Activated CD8-positive, alpha-beta memory T cell treated with anti-CD3 and anti-CD28 coated beads for 4 hours (primary cell): ENCODE measurements around the gene CD8B.

ENCODE experiments used
- DNase-seq, 2 donors: peaks; one replicate each; pipeline ENCODE4 v3.0.0-alpha.2; 2020; ENCODE audit warnings: low read depth in 2 of 2

The CD8B gene

GRCh38 chr2:86774862-86775261 is 86.8 kb downstream of the CD8B start:
- no peak for DNase-seq

- no peak for DNase-seq
Observed at GRCh38 chr2:86772611-86773010, 89.1 kb downstream of the CD8B start.

DNA sequence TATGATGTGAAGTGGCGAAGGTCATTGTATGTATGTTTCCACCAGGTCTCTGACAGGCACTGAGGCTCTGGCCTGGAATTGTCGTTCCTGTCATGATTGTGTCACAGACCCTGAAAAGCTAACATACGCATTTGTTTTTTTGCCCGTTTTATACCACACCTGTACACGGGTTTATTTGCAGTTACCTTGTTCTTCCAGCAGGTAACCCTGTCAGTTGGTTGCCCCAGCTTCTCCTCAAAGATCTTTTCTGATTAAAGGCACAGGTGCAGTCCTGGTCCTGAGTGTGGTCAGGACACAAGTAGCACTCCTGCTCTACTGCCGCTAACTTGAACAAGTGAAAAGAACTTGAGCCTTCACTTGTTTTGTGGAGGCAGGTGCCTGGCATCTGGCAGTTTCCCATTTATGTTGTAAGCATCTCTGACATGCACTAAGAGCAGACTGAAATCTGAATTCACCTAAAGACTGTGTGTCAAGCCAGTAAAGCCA is 90.8 kb downstream of the CD8B start:
- no peak for DNase-seq

DNA sequence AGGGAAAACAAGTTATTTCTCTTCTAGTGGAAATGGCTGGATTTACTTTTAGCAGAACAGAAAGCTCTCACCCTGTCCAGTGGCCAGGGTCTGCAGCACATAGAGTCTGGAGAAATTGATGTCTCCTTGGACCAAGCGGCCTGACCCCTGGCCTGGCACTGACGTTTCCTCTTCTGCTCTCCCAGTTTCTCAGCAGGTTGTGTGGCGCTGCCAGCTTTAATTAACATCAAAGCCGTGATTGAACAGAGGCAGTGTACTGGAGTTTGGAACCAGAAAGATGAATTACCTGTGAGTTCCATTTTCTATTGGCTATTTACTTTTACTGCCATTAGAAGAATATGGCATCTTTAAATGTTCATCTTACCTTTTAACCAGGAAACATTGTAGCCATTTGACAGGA is 91.8 kb downstream of the CD8B start:
- DNase-seq, result no peak

DNA sequence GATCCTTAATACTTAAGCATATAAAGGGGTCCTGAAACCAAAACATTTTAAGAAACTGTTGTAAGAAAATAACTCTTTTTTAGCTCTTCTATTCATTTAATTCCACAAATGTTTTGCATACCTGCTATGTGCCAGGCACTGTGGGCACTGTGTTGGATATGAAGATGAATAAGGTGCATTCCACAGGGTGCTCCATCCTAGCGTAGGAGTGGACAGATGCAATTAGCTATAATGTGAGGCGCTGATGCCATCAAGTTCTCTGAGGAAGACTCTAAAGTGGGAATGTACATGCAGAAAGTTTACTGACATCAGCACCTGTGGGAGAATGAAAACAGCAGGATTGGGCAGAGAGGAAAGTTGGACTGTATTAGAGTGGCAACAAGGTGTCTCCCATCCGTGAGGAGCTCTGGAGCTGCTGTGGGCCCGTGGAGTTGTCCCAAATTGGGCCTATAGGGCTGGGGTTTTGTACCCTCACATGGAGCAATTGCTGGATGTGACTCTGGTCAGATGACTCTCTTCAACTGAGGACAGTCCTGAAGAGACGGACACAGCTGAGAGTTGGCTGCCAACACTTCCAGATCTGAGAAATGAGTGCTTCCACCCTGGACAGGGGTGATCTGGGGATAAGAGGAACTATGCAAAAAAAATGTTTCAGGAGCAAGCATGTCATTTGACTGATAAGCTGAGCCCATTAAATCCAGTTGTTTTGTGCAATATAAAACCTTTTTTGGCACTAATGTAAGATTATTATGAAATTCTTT is 93.3 kb downstream of the CD8B start:
- no peak for DNase-seq
